GM12878 (cell line): Measurements from ENCODE around the gene RSPH9. TPM values are rescaled to one million over a fixed set of nuclear protein-coding genes. Genes with fewer than 3 reads are reported as not detected.
A peak's percentile ranks its signal among the peaks of the same experiment; 100 is the strongest.

Experiments used
- ATAC-seq: fragments of 200-7000 bp; cut with Tn5 transposase; 3 replicates; pipeline ENCODE4 v1.9.1; 2020; ENCODE audit warnings: mild to moderate bottlenecking, moderate library complexity
- BruUV-seq: library from RNA; stranded (reverse); fragments of 400-500 nt; replicated peaks from 2 replicates; lab custom pipeline; 2021; lab: Mats Ljungman, UMichigan
- CTCF ChIA-PET: fragments of 300-600 bp; sonication (Branson Sonifier 250); formaldehyde crosslinking; extraction: SDS; loops from one replicate; lab custom pipeline; 2021; ENCODE audit warnings: inconsistent platforms; lab: Yijun Ruan, JAX
- POLR2A ChIA-PET: fragments of 350-600 bp; formaldehyde crosslinking; extraction: SDS; loops from one replicate; lab custom pipeline; 2021; ENCODE audit warnings: inconsistent platforms; lab: Charles Lee
- RAD21 ChIA-PET: fragments of 300-600 bp; sonication (Branson Sonifier 250); formaldehyde crosslinking; loops from one replicate; lab custom pipeline; 2023; ENCODE audit warnings: antibody characterized with exemption; ENCODE audit not compliant: unreplicated experiment; lab: Charles Lee
- SMC1A ChIA-PET: fragments of 300-600 bp; sonication (Branson Sonifier 250); formaldehyde crosslinking; loops from one replicate; lab custom pipeline; 2023; ENCODE audit not compliant: unreplicated experiment, uncharacterized antibody; lab: Charles Lee
- DNase-seq: peaks from one replicate; pipeline ENCODE4 v3.0.0-alpha.2; 2011; ENCODE audit warnings: low read depth, low spot score
- FAIRE-seq: peaks from 3 replicates; lab custom pipeline; 2011; peaks lifted over from hg19 to GRCh38; lab: Jason Lieb, UNC
- H2AFZ ChIP-seq: 2 replicates; pipeline ENCODE4 v1.6.0; 2011; ENCODE audit warnings: low read depth, low read length, control low read depth; ENCODE audit not compliant: control insufficient read depth
- H3K27ac ChIP-seq: 2 replicates; pipeline ENCODE4 v1.5.1; 2011; ENCODE audit warnings: control low read depth; ENCODE audit not compliant: control insufficient read depth, insufficient read depth
- H3K27me3 ChIP-seq, 2 experiments: replicated peaks in 1 of 2; 2 replicates each; pipeline versions ENCODE4 v1.6.0 to v1.6.1; 2011; ENCODE audit warnings: low read length in 1 of 2; ENCODE audit not compliant: control insufficient read depth in 2 of 2, insufficient read depth in 2 of 2
- H3K36me3 ChIP-seq, 2 experiments: 2 replicates each; pipeline ENCODE4 v1.5.1; 2011; ENCODE audit warnings: low read length in 1 of 2; ENCODE audit not compliant: control insufficient read depth in 2 of 2, insufficient read depth in 2 of 2
- H3K4me1 ChIP-seq: 2 replicates; pipeline ENCODE4 v1.6.1; 2011; ENCODE audit warnings: mild to moderate bottlenecking, low read length, moderate library complexity, mixed read lengths; ENCODE audit not compliant: control insufficient read depth, insufficient read depth
- H3K4me2 ChIP-seq: 2 replicates; pipeline ENCODE4 v1.6.0; 2011; ENCODE audit warnings: control low read depth; ENCODE audit not compliant: control insufficient read depth, insufficient read depth
- H3K4me3 ChIP-seq: fragments of 200-600 bp; sonication (generic); 2 replicates; pipeline ENCODE4 v1.5.1; 2016
- H3K79me2 ChIP-seq: 2 replicates; pipeline ENCODE4 v1.6.0; 2011; ENCODE audit warnings: low read length; ENCODE audit not compliant: control insufficient read depth, insufficient read depth
- H3K9ac ChIP-seq: 2 replicates; pipeline ENCODE4 v1.8.0; 2011; ENCODE audit warnings: low read length, control low read depth, mixed read lengths; ENCODE audit not compliant: control insufficient read depth, insufficient read depth
- H3K9me3 ChIP-seq: replicated peaks from 3 replicates; pipeline ENCODE4 v1.5.1; 2011; ENCODE audit warnings: mild to moderate bottlenecking, low read length; ENCODE audit not compliant: control insufficient read depth, insufficient read depth
- H4K20me1 ChIP-seq: 2 replicates; pipeline ENCODE4 v1.6.0; 2011; ENCODE audit not compliant: control insufficient read depth, insufficient read depth
- EP300 ChIP-seq, 2 experiments: fragments of 150-350 bp in 1 of 2; IDR thresholded peaks; 2 replicates each; pipeline ENCODE4 v1.6.1; 2011 to 2012; ENCODE audit warnings: low read depth in 2 of 2, low read length in 2 of 2, borderline replicate concordance in 1 of 2, improper control_type of control experiment in 1 of 2, inconsistent platforms in 1 of 2; ENCODE audit not compliant: control insufficient read depth in 1 of 2
- IKZF1 ChIP-seq: fragments of 450-650 bp; conservative IDR thresholded peaks from 2 replicates; pipeline ENCODE4 v1.6.1; 2017; ENCODE audit warnings: antibody characterized with exemption, mild to moderate bottlenecking
- RUNX3 ChIP-seq: IDR thresholded peaks from 2 replicates; pipeline ENCODE4 v1.6.1; 2012; ENCODE audit warnings: low read length, inconsistent platforms
- SMC3 ChIP-seq: IDR thresholded peaks from 2 replicates; pipeline ENCODE4 v1.6.1; 2011; ENCODE audit warnings: low read length, improper control_type of control experiment, borderline replicate concordance
- TAF1 ChIP-seq: IDR thresholded peaks from 2 replicates; pipeline ENCODE4 v1.6.1; 2011; ENCODE audit warnings: mild to moderate bottlenecking, low read depth, low read length, borderline replicate concordance
- WGBS: methylation state at CpG from one replicate; pipeline ENCODE4 v1.1.6; 2016; ENCODE audit warnings: low lambda C conversion rate; ENCODE audit not compliant: insufficient replicate concordance, insufficient coverage; ENCODE audit errors: missing lambda C conversion rate; 5-methylcytosine and 5-hydroxymethylcytosine counted together
- in situ Hi-C: fragments of 300-500 bp; cut with MboI; formaldehyde crosslinking; loops from 9 replicates; pipeline ENCODE4 v1.14.3; 2018; ENCODE audit warnings: mixed read lengths
- intact Hi-C: fragments of 100-400 bp; cut with micrococcal nuclease; formaldehyde crosslinking; loops from one replicate; pipeline ENCODE4 v1.14.2; 2022; ENCODE audit not compliant: unreplicated experiment
- polyA plus RNA-seq, 11 experiments: library from polyadenylated mRNA; depleted of rRNA in 4 of 11; unstranded in 6 of 11; stranded (reverse) in 5 of 11; fragments of >200 nt; fragmentation: Nextera tagmentation in 4 of 11; fragmentation: Illumina TruSeq in 1 of 11; extraction: Ambion mirVana in 4 of 11; extraction: Trizol in 1 of 11; gene quantifications; 1 replicate in 1 of 11; 2 replicates in 10 of 11; pipeline versions ENCODE4 v1.2.1 to v1.2.3, GENCODE V29; 2011 to 2016; ENCODE audit warnings: inconsistent platforms in 2 of 11, missing spikeins in 2 of 11, low read depth in 1 of 11
- total RNA-seq, 4 experiments: library from RNA; depleted of rRNA in 3 of 4; stranded (reverse); fragments of >200 nt in 3 of 4; fragmentation: Illumina TruSeq in 1 of 4; extraction: Trizol in 1 of 4; gene quantifications; 2 replicates each; pipeline versions ENCODE4 v1.2.1 to v1.2.3, GENCODE V29; 2013 to 2021
- TF ChIP-seq, protein P1 (sequence below): fragments of 450-650 bp; IDR thresholded peaks from 2 replicates; pipeline ENCODE4 v1.6.1; 2017; ENCODE audit warnings: mild to moderate bottlenecking, moderate library complexity

RSPH9 gene
- total and polyA plus RNA-seq, 10 of the 15 experiments (the other 5 are each of a cell fraction or from before 2014, with no cell fraction given): 0.26 to 0.63 (median 0.36) TPM; not detected in 6

GRCh38 chr6:43707767-43708166 is 62.9 kb downstream of the RSPH9 start (continued):
- TF ChIP-seq EP300 (IDR thresholded peaks at IDR 0.05; ENCODE audit: borderline replicate concordance in 1 of 2, control insufficient read depth in 1 of 2, low read depth in 2 of 2, low read length in 2 of 2) (no peak), TAF1 (no peak)
- TF ChIP-seq, protein P1, sequence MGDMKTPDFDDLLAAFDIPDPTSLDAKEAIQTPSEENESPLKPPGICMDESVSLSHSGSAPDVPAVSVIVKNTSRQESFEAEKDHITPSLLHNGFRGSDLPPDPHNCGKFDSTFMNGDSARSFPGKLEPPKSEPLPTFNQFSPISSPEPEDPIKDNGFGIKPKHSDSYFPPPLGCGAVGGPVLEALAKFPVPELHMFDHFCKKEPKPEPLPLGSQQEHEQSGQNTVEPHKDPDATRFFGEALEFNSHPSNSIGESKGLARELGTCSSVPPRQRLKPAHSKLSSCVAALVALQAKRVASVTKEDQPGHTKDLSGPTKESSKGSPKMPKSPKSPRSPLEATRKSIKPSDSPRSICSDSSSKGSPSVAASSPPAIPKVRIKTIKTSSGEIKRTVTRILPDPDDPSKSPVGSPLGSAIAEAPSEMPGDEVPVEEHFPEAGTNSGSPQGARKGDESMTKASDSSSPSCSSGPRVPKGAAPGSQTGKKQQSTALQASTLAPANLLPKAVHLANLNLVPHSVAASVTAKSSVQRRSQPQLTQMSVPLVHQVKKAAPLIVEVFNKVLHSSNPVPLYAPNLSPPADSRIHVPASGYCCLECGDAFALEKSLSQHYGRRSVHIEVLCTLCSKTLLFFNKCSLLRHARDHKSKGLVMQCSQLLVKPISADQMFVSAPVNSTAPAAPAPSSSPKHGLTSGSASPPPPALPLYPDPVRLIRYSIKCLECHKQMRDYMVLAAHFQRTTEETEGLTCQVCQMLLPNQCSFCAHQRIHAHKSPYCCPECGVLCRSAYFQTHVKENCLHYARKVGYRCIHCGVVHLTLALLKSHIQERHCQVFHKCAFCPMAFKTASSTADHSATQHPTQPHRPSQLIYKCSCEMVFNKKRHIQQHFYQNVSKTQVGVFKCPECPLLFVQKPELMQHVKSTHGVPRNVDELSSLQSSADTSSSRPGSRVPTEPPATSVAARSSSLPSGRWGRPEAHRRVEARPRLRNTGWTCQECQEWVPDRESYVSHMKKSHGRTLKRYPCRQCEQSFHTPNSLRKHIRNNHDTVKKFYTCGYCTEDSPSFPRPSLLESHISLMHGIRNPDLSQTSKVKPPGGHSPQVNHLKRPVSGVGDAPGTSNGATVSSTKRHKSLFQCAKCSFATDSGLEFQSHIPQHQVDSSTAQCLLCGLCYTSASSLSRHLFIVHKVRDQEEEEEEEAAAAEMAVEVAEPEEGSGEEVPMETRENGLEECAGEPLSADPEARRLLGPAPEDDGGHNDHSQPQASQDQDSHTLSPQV: no peak

GRCh38 chr6:43708860-43709653 is 64.2 kb downstream of the RSPH9 start:
- Histone ChIP-seq H3K4me1 (peaks cover 44% of the 10 kb centered on the region), H3K9ac (no peak overlapping the region), H3K9me3 (no peaks in the 10 kb centered on the region), H4K20me1 (no peaks in the 10 kb centered on the region), H3K27ac (no peak overlapping the region), H3K4me3 (no peak overlapping the region), H3K4me2 (no peak overlapping the region), H3K27me3 (no peaks in the 10 kb centered on the region), H3K36me3 (no peaks in the 10 kb centered on the region), H3K79me2 (no peaks in the 10 kb centered on the region), H2AFZ (no peak overlapping the region)
- 74% methylated on average over 5 of the region's 5 CpGs for WGBS
- peak; percentile 57 for FAIRE-seq
- ChIA-PET RAD21 (no interaction called here), SMC1A (interaction anchor here (0.6 to 2.2 kb wide), 4 partner anchors 13 to 386 kb away, joined by 3 to 9 read pairs (median 4); partner anchors contain the start of gene MRPS18A), POLR2A (interaction anchor here (0.6 kb wide), 1 partner anchor 29 kb away, joined by 3 read pairs; no protein-coding TSS in a partner anchor), CTCF (interaction anchor here (0.6 to 1.2 kb wide), 4 partner anchors 12 to 355 kb away, joined by 3 to 4 read pairs (median 3); no protein-coding TSS in a partner anchor)
- TF ChIP-seq IKZF1 (peak; percentile 27; the same call in 1 of the 2 replicates), SMC3 (no peak), RUNX3 (0 out of 2 replicates have a peak, but pooled peaks have one; percentile 16)
- ATAC-seq: no peak
- in situ Hi-C loops: no loop called here
- no TSS peak for BruUV-seq
- DNase-seq: no peak
- intact Hi-C loops: no loop called here
